ENCODE results near the gene NUMBL. TPM values are rescaled to one million over a fixed set of nuclear protein-coding genes. Genes with fewer than 3 reads are reported as not detected.
A peak's percentile ranks its signal among the peaks of the same experiment; 100 is the strongest.

NUMBL gene
- total RNA-seq, 2 experiments from 2014 or later: 5.1 to 6.0 TPM

DNA sequence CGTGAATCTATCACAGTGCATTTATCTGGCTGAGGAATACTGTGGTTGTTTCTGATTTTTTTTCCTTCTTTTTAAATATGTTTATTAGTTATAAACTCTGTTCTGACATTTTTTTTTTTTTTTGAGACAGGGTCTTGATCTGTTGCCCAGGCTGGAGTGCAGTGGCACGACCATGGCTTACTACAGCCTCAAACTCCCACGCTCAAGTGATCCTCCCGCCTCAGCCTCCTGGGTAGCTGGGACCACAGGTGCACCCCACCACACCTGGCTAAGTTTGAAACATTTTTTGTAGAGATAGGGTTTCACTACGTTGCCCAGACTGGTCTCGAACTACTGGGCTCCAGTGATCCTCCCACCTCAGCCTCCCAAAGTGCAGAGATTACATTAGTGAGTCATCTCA lies 6.6 kb upstream of the NUMBL start:
- Mint-ChIP-seq H3K27ac (no peak overlapping the region), H3K4me3 (no peak overlapping the region), H3K4me1 (ENCODE audit: low read depth) (no peaks in the 10 kb centered on the region), H3K36me3 (ENCODE audit: low read depth) (peaks cover 6% of the 10 kb centered on the region), H3K27me3 (ENCODE audit: low read depth) (no peaks in the 10 kb centered on the region), H3K9me3 (ENCODE audit: insufficient read depth) (no peaks in the 10 kb centered on the region)
- ATAC-seq: no peak
- no peak for DNase-seq
- ChIA-PET CTCF (interaction anchor here (0.8 kb wide), 1 partner anchor 62 kb away, joined by 3 read pairs; no protein-coding TSS in a partner anchor), POLR2A (no interaction called here)

DNA sequence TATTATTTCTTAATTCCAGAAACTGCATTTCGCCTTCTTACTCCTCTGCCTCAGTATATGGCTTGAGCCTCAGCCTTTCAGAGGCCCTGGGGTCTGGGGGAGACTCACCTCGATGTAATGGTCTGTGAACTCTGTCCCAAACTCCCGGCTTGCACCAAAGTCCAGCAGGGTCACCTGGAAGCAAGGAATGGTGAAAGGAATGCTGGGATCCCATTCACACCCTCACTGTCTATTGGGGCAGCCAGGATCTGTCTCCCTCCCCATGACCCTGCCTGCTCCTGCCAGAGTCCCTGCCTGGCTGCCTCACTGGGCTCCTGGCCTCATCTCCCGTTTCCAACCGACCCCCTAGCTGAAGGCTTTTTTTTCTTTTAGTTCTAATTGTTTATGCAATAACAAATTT lies 5.4 kb upstream of the NUMBL start:
- H3K4me3 Mint-ChIP-seq: no peak overlapping the region
- ChIA-PET POLR2A (no interaction called here), CTCF (no interaction called here)
- no peaks in the 10 kb centered on the region for H3K27me3 Mint-ChIP-seq (ENCODE audit: low read depth)
- H3K36me3 Mint-ChIP-seq (ENCODE audit: low read depth): peaks cover 5% of the 10 kb centered on the region
- H3K4me1 Mint-ChIP-seq (ENCODE audit: low read depth): no peaks in the 10 kb centered on the region
- ATAC-seq (no peak), DNase-seq (no peak)
- no peaks in the 10 kb centered on the region for H3K9me3 Mint-ChIP-seq (ENCODE audit: insufficient read depth)
- no peak overlapping the region for H3K27ac Mint-ChIP-seq

DNA sequence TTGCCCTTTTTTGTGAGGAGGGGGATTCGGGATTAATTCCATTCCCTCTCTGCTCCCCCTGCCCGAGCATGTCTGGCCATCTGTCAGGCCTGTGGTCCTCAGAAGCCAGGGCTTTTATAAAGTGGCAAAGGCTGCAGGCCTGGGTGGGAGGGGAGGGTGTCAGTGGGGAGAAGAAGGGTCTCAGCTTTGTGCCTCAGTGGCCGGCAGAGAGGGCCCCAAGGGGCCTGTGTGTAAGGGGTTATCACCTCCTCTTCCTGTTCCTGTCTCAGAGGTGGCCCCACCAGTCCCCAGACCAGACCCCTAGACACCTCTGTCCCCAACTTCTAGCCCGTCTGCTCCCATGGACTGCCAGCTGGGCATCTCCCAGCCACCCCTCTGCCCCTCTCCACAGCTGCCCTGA lies 3.4 kb upstream of the NUMBL start:
- CTCF ChIA-PET: no interaction called here
- H3K9me3 Mint-ChIP-seq (ENCODE audit: insufficient read depth): no peaks in the 10 kb centered on the region
- H3K27me3 Mint-ChIP-seq (ENCODE audit: low read depth): no peaks in the 10 kb centered on the region
- no peaks in the 10 kb centered on the region for H3K36me3 Mint-ChIP-seq (ENCODE audit: low read depth)
- peaks cover 2% of the 10 kb centered on the region for H3K4me1 Mint-ChIP-seq (ENCODE audit: low read depth)
- no peak overlapping the region for H3K27ac Mint-ChIP-seq
- no peak for ATAC-seq
- POLR2A ChIA-PET: no interaction called here
- DNase-seq: no peak
- no peak overlapping the region for H3K4me3 Mint-ChIP-seq

DNA sequence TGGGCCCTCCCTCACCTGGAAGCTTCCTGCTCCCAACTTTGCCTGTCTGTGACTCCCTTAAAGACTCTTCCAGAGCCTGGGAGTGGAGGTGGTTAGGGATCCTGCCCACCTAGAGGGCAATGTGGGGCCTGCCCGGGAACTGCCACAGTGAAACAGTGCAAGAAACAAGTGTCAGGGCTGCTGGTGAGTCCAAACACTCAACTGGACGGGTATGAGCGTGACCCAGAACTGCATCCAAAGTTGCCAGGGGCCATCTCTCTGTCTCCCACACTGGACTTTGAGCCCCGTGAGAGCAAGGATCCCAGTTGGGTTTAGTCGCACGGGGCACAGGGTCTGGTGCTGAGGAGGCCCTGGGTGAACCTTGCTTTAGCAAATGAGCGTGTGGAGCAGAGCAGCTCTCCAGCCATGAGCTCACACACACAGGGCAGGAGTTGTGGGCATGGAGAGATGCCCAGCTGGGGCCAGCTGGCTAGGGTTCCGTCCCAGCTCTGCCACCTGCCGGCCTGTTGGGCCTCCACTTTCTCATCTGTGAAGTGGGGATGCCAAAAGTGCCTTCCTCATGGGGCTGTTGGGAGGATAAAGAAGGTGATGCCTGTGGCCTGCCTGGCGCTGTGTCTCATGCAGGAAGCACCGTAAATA lies 2.8 kb upstream of the NUMBL start:
- ATAC-seq (no peak), DNase-seq (no peak)
- H3K4me3 Mint-ChIP-seq: no peak overlapping the region
- H3K4me1 Mint-ChIP-seq (ENCODE audit: low read depth): peaks cover 2% of the 10 kb centered on the region
- H3K9me3 Mint-ChIP-seq (ENCODE audit: insufficient read depth): no peaks in the 10 kb centered on the region
- CTCF ChIA-PET: no interaction called here
- no peaks in the 10 kb centered on the region for H3K27me3 Mint-ChIP-seq (ENCODE audit: low read depth)
- POLR2A ChIA-PET: no interaction called here
- H3K36me3 Mint-ChIP-seq (ENCODE audit: low read depth): no peaks in the 10 kb centered on the region
- peak overlapping the region; percentile 40 for H3K27ac Mint-ChIP-seq

DNA sequence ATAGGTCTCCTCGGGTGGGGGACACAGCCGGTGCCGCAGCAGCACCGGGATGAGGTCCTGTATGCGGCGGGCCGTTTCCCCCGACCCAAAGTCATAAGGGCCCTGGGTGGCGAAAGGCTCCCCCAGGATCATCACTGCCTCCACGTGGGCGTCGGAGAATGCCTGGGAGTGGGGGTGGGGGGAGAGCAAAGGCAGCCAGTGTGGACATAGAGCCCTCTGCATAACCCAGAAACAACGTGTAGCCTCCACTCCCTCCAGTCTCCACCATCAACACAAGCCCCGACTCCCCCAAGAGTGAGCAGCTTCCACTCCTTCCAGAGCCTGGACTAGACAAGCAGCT lies 1.7 kb upstream of the NUMBL start:
- Mint-ChIP-seq H3K27ac (no peak overlapping the region), H3K36me3 (ENCODE audit: low read depth) (no peaks in the 10 kb centered on the region), H3K27me3 (ENCODE audit: low read depth) (no peaks in the 10 kb centered on the region), H3K4me1 (ENCODE audit: low read depth) (peaks cover 2% of the 10 kb centered on the region), H3K4me3 (no peak overlapping the region), H3K9me3 (ENCODE audit: insufficient read depth) (no peaks in the 10 kb centered on the region)
- CTCF ChIA-PET: no interaction called here
- POLR2A ChIA-PET: interaction anchor here (0.6 kb wide), 1 partner anchor 18 kb away, joined by 4 read pairs; no protein-coding TSS in a partner anchor
- DNase-seq (no peak), ATAC-seq (no peak)

DNA sequence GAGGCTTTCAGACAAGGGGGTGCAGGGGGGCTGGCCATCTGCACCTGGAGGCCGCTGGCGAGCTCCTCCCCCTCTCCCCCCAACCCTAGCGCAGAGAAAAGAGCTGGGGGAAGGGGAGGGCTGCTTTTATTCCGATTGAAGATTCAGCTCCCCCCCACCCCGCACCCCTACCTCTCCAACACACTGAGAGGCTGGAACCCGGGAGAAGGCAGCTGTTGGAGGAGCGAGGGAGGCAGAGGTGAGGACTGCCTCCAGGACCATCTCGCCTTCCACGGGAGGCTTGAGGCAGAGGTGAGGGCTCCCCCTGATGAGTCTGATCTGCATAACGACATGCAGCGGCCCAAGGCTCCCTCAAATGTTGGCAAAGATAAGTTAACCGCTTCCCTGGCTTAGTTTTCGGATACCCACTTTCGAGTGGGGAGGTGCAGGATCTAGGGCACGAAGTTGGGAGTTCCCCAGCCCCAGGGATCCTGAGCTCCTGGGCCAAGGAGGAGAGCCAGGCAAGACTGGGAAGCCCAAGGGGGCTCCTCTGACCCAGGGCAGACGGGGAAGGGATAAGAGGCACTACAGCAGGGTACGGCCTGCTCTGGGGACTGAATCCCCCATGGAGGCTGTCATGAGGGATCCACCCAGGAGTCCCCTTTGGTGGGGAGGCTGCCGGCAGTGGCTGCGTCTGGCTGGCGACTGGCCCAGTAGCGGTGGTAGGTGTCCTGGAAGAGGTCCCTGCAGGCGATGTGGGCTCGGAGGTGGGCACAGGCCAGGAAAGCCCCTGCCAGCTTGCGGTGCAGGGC lies 1.2 kb upstream of the NUMBL start:
- no peaks in the 10 kb centered on the region for H3K9me3 Mint-ChIP-seq (ENCODE audit: insufficient read depth)
- ATAC-seq: no peak
- H3K27me3 Mint-ChIP-seq (ENCODE audit: low read depth): no peaks in the 10 kb centered on the region
- H3K36me3 Mint-ChIP-seq (ENCODE audit: low read depth): no peaks in the 10 kb centered on the region
- POLR2A ChIA-PET: interaction anchor here (0.7 to 1.7 kb wide), 3 partner anchors 9 to 87 kb away, joined by 3 to 5 read pairs (median 4); partner anchors contain the start of genes ACTMAP, RAB4B and SNRPA
- H3K4me3 Mint-ChIP-seq: no peak overlapping the region
- DNase-seq: no peak
- CTCF ChIA-PET: interaction anchor here (1.5 kb wide), 1 partner anchor 28 kb away, joined by 5 read pairs; no protein-coding TSS in a partner anchor
- peaks cover 2% of the 10 kb centered on the region for H3K4me1 Mint-ChIP-seq (ENCODE audit: low read depth)
- H3K27ac Mint-ChIP-seq: no peak overlapping the region

DNA sequence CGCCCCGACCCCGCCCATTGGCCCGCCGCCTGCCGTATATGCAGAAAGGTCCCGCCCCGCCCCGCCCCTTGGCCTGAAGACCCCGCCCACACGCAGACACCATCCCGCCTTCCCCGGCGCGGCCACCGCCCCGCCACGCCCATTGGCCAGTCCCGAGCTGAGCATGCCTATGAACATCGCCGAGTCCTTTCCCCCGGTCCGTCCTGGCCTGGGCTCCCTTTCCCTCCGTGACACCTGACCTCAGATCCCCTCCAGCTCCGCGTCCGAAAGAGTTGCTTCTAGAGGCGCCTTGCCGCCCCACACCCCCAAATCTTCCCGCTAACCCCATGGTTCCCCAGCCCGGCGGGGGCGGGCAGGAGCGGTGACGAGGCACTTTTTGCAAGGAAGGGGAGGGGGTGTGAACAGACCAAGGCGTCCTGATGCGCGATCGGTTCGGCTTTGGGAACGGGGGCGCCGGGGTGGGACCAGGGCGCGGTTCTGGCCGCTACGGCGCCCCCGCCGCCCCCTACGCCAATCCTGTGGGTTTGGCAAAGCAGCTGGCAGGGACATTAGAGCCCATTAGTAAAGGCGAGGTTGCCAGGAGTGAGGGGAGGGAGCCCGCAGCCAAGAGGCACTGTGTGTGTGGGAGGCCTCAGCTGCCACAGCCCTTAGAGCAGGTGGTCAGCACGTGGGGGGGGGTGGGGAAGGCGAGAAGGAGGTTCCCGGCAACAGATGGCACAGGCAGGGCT lies 406 bp upstream of the NUMBL start:
- Mint-ChIP-seq H3K9me3 (ENCODE audit: insufficient read depth) (no peaks in the 10 kb centered on the region), H3K27me3 (ENCODE audit: low read depth) (no peaks in the 10 kb centered on the region), H3K4me1 (ENCODE audit: low read depth) (peaks cover 2% of the 10 kb centered on the region), H3K4me3 (peak overlapping the region; percentile 85), H3K27ac (peak overlapping the region; percentile 90), H3K36me3 (ENCODE audit: low read depth) (peaks cover under 1% of the 10 kb centered on the region)
- DNase-seq: peak; percentile 91
- ATAC-seq: peak; percentile 91
- ChIA-PET POLR2A (interaction anchor here (0.7 to 1.7 kb wide), 5 partner anchors 9 to 265 kb away, joined by 3 to 5 read pairs (median 3); partner anchors contain the start of genes ACTMAP, RAB4B and SNRPA), CTCF (interaction anchor here (1.5 kb wide), 1 partner anchor 28 kb away, joined by 5 read pairs; no protein-coding TSS in a partner anchor)

DNA sequence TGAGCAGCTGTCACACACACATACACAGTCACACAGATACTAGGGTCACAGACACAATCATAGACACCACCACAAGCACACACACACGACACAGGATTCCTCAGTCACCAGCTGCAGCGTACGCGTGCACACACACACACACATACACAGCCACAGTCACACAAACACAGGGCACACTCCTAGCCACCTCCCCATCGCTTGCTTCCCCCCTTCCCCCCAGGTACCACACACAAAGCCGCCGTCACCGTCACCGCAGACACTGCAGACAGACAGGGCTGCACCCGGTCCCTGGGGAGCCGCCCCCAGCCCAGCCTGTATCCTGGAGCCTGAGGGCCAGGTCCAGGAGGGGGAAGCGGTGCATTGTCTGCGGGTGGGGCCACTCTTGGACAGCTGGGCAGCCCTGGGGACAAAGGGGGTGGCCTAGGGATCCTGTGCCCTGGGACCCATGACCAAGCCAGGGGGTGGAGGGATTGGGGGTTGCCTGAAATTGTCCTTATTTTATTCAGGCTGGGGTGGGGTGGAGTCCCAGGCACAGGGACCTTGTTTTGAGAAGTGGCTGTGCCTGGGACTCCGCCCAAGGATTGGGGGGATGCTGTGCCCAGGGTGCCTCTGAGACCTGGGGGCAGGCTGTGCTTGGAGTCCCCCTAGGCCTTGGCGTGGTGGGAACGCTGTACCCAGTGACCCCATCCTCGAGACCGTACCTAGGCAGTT lies 957 bp downstream of the NUMBL start:
- Mint-ChIP-seq H3K4me1 (ENCODE audit: low read depth) (peaks cover 2% of the 10 kb centered on the region), H3K9me3 (ENCODE audit: insufficient read depth) (no peaks in the 10 kb centered on the region), H3K27me3 (ENCODE audit: low read depth) (no peaks in the 10 kb centered on the region), H3K27ac (no peak overlapping the region), H3K4me3 (no peak overlapping the region), H3K36me3 (ENCODE audit: low read depth) (peaks cover 5% of the 10 kb centered on the region)
- POLR2A ChIA-PET: no interaction called here
- DNase-seq: peak; percentile 41
- no peak for ATAC-seq
- CTCF ChIA-PET: no interaction called here

DNA sequence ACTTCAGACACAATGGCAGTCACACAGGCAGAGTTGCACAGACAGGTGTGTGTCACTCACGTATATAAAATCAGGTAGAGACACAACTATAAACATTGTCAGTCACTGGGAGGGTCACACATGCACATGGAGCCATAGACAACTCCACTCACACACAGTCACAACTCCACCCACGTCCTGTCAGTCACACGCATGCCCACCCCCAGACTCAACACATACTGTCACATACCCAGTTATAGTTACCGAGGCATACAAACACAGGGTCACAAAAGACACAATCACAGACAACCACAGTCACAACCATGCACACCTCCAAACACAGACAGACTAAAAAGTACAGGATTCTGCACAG lies 1.5 kb downstream of the NUMBL start:
- Mint-ChIP-seq H3K27me3 (ENCODE audit: low read depth) (no peaks in the 10 kb centered on the region), H3K4me3 (no peak overlapping the region), H3K4me1 (ENCODE audit: low read depth) (peaks cover 2% of the 10 kb centered on the region), H3K27ac (no peak overlapping the region), H3K36me3 (ENCODE audit: low read depth) (peaks cover 5% of the 10 kb centered on the region), H3K9me3 (ENCODE audit: insufficient read depth) (no peaks in the 10 kb centered on the region)
- no peak for ATAC-seq
- DNase-seq: no peak
- ChIA-PET POLR2A (no interaction called here), CTCF (no interaction called here)

DNA sequence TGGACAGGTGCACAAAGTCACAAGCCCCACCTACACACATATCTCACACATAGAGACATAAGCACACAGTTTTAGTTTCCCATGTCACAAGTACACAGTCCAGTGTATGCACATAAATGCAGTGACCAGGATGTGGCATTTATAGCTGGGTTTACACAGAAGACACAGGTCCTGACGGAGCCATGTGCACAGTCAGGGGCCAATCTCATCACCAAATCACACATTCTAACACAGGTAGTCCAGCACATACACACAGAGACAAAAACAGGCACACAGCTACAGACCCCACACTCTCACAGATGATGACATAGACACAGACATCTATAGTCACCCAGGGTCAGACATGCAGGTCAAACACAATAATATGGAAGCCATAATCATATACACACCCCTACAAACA lies 2.1 kb downstream of the NUMBL start:
- POLR2A ChIA-PET: no interaction called here
- Mint-ChIP-seq H3K9me3 (ENCODE audit: insufficient read depth) (no peaks in the 10 kb centered on the region), H3K4me3 (no peak overlapping the region), H3K27me3 (ENCODE audit: low read depth) (no peaks in the 10 kb centered on the region), H3K36me3 (ENCODE audit: low read depth) (peaks cover 5% of the 10 kb centered on the region), H3K4me1 (ENCODE audit: low read depth) (peaks cover 2% of the 10 kb centered on the region), H3K27ac (no peak overlapping the region)
- DNase-seq (no peak), ATAC-seq (no peak)
- CTCF ChIA-PET: no interaction called here

DNA sequence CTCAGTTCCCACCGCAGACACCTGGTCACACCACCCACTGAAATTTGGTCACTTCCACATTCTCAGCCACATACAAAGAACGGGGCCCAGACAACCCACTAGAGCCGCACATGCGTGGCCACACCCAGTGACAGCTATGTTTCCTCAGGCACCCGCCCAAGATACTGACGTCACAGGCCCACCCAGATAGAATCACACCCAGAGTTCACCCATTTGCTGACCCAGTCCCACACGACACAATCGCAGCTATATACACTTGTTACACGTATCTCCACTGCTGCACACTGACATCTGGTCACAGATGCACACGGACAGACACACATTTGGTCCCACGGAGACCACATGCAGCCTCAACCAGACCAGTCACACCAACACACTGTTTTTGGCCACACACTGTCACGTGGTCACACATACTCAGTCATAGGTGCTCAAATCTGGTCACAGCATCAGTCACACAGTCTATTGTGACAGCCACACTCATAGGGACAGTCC lies 2.9 kb downstream of the NUMBL start:
- peaks cover 5% of the 10 kb centered on the region for H3K36me3 Mint-ChIP-seq (ENCODE audit: low read depth)
- H3K27ac Mint-ChIP-seq: no peak overlapping the region
- POLR2A ChIA-PET: no interaction called here
- ATAC-seq (no peak), DNase-seq (no peak)
- peaks cover 2% of the 10 kb centered on the region for H3K4me1 Mint-ChIP-seq (ENCODE audit: low read depth)
- no peak overlapping the region for H3K4me3 Mint-ChIP-seq
- H3K9me3 Mint-ChIP-seq (ENCODE audit: insufficient read depth): no peaks in the 10 kb centered on the region
- CTCF ChIA-PET: no interaction called here
- no peaks in the 10 kb centered on the region for H3K27me3 Mint-ChIP-seq (ENCODE audit: low read depth)

Measured in activated CD8-positive, alpha-beta T cell treated with anti-CD3 and anti-CD28 coated beads, Interleukin-2, amount 10 ng/mL, durations not matched to agents 7 days and 5 days (primary cell).